OCI-LY7 (cell line): ENCODE measurements around the gene COLEC12. TPM values are rescaled to one million over a fixed set of nuclear protein-coding genes. Genes with fewer than 3 reads are reported as not detected.

Experiments used
- BruUV-seq: library from RNA; stranded (reverse); fragments of 400-500 nt; replicated peaks from 2 replicates; lab custom pipeline; 2021; lab: Mats Ljungman, UMichigan
- CTCF ChIA-PET: fragments of 300-600 bp; sonication (Branson Sonifier 250); formaldehyde crosslinking; loops from one replicate; lab custom pipeline; 2022; ENCODE audit warnings: antibody characterized with exemption; ENCODE audit not compliant: unreplicated experiment; lab: Charles Lee
- POLR2A ChIA-PET: fragments of 300-600 bp; sonication (Branson Sonifier 250); formaldehyde crosslinking; loops from one replicate; lab custom pipeline; 2022; ENCODE audit warnings: antibody characterized with exemption; lab: Charles Lee
- DNase-seq: peaks from one replicate; pipeline ENCODE4 v3.0.0-alpha.2; 2015; ENCODE audit warnings: low spot score
- H2AFZ ChIP-seq: fragments of 200-600 bp; sonication (generic), shearing (Covaris generic); 2 replicates; pipeline ENCODE4 v1.6.1; 2014; ENCODE audit warnings: mild to moderate bottlenecking, antibody characterized with exemption, low read length, moderate library complexity
- H3K27ac ChIP-seq: fragments of 200-600 bp; sonication (generic); 2 replicates; pipeline ENCODE4 v1.5.1; 2014; ENCODE audit warnings: mixed run types, low read depth, mild to moderate bottlenecking, moderate library complexity, low read length, inconsistent platforms; ENCODE audit not compliant: poor library complexity, severe bottlenecking
- H3K36me3 ChIP-seq: fragments of 200-600 bp; sonication (generic); 2 replicates; pipeline ENCODE4 v1.6.1; 2014; ENCODE audit warnings: mild to moderate bottlenecking, antibody characterized with exemption, low read length, moderate library complexity, mixed read lengths; ENCODE audit not compliant: insufficient read depth
- H3K4me1 ChIP-seq: fragments of 200-600 bp; sonication (generic); 2 replicates; pipeline ENCODE4 v1.5.1; 2014; ENCODE audit warnings: mild to moderate bottlenecking, low read length; ENCODE audit not compliant: insufficient read depth, poor library complexity, severe bottlenecking
- H3K4me2 ChIP-seq: fragments of 200-600 bp; sonication (generic); 2 replicates; pipeline ENCODE4 v1.6.1; 2014; ENCODE audit warnings: mild to moderate bottlenecking, low read length
- H3K4me3 ChIP-seq: fragments of 200-600 bp; sonication (generic); 2 replicates; pipeline ENCODE4 v1.5.1; 2014; ENCODE audit warnings: mild to moderate bottlenecking, low read depth, low read length; ENCODE audit not compliant: poor library complexity, severe bottlenecking
- H3K79me2 ChIP-seq: fragments of 200-600 bp; sonication (generic); 2 replicates; pipeline ENCODE4 v1.6.1; 2016; ENCODE audit warnings: low read depth, mild to moderate bottlenecking, low read length, moderate library complexity, mixed read lengths; ENCODE audit not compliant: insufficient read depth
- H3K9me2 ChIP-seq: fragments of 200-600 bp; sonication (generic); 2 replicates; pipeline ENCODE4 v1.6.1; 2016; ENCODE audit warnings: mild to moderate bottlenecking, low read length, mixed read lengths; ENCODE audit not compliant: insufficient read depth
- H3K9me3 ChIP-seq: fragments of 200-600 bp; sonication (generic); 2 replicates; pipeline ENCODE4 v1.6.1; 2014; ENCODE audit warnings: mild to moderate bottlenecking, mixed run types, low read length, mixed read lengths
- H4K20me1 ChIP-seq: fragments of 200-600 bp; sonication (generic); 2 replicates; pipeline ENCODE4 v1.6.1; 2014; ENCODE audit warnings: mild to moderate bottlenecking, antibody characterized with exemption, low read length, moderate library complexity, mixed read lengths; ENCODE audit not compliant: insufficient read depth
- EZH2phosphoT487 ChIP-seq: fragments of 200-600 bp; sonication (generic); IDR thresholded peaks from 2 replicates; pipeline ENCODE4 v1.6.1; 2018; ENCODE audit warnings: low read depth, borderline replicate concordance, mild to moderate bottlenecking, mixed run types, antibody characterized with exemption, low read length, moderate library complexity, mixed read lengths
- intact Hi-C: fragments of 100-400 bp; cut with micrococcal nuclease; formaldehyde crosslinking; loops from one replicate; pipeline ENCODE4 v1.10.0; 2022; ENCODE audit not compliant: unreplicated experiment
- total RNA-seq, 2 experiments: library from RNA; depleted of rRNA in 1 of 2; stranded (reverse); fragments of >200 nt in 1 of 2; shearing (Covaris generic) in 1 of 2; gene quantifications; 2 replicates each; pipeline ENCODE4 v1.2.3, GENCODE V29; 2014 to 2022
- TF ChIP-seq, protein P1 (sequence below): fragments of 200-600 bp; sonication (generic); conservative IDR thresholded peaks from 2 replicates; pipeline ENCODE4 v1.5.1; 2014; ENCODE audit warnings: mild to moderate bottlenecking, antibody characterized with exemption, low read length, moderate library complexity, mixed read lengths

The COLEC12 gene
- total RNA-seq, 2 experiments from 2014 or later: not detected

DNA sequence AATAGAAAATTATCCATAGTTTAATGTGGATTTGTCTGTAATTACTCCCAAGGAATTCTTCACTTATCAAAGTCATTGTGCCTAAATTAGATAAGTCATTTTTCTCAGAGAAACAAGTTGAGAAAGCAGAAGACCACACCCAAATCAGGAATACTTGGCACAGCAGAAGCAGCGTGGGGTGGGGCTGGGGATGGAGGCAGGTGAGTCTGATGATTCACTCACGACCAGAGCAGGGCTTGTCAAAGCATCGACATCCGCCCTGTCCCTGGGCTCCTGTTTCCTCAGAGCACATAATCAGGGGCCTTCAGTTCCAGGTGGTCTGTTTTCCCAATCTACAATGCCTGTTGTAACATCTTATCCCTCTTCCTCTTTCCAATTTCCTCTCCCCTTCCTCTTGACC is 31.5 kb upstream of the COLEC12 start:
- H3K36me3 ChIP-seq: no peaks in the 10 kb centered on the region
- ChIA-PET POLR2A (no interaction called here), CTCF (no interaction called here)
- H2AFZ ChIP-seq: no peak overlapping the region
- H3K4me2 ChIP-seq: no peak overlapping the region
- no peaks in the 10 kb centered on the region for H4K20me1 ChIP-seq
- no TSS peak for BruUV-seq
- no peaks in the 10 kb centered on the region for H3K9me2 ChIP-seq
- no peaks in the 10 kb centered on the region for H3K79me2 ChIP-seq
- TF ChIP-seq EZH2phosphoT487: no peak
- H3K4me1 ChIP-seq: no peaks in the 10 kb centered on the region
- intact Hi-C loops: no loop called here
- DNase-seq: no peak
- no peak overlapping the region for H3K4me3 ChIP-seq
- H3K27ac ChIP-seq: no peak overlapping the region
- H3K9me3 ChIP-seq: no peaks in the 10 kb centered on the region

DNA sequence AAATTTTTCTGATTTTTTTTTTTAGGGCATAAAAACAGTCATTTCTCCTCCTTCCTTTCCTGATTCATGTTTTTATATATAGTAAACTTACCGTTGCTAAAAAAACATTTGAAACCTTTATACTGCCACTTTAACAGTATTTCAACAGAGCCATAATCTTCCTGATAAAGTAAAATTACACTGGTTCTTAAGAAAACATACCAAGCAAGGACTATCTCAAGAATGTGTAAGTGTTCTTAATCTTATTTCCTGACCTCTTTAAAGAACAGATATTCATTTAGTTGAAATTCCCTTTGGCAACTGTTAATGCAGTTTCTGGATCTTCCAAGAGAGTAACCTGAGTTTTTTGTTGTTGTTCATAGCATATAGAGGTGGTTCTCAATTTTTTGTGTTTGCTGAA is 26.6 kb upstream of the COLEC12 start:
- TF ChIP-seq EZH2phosphoT487: no peak
- TF ChIP-seq, protein P1, sequence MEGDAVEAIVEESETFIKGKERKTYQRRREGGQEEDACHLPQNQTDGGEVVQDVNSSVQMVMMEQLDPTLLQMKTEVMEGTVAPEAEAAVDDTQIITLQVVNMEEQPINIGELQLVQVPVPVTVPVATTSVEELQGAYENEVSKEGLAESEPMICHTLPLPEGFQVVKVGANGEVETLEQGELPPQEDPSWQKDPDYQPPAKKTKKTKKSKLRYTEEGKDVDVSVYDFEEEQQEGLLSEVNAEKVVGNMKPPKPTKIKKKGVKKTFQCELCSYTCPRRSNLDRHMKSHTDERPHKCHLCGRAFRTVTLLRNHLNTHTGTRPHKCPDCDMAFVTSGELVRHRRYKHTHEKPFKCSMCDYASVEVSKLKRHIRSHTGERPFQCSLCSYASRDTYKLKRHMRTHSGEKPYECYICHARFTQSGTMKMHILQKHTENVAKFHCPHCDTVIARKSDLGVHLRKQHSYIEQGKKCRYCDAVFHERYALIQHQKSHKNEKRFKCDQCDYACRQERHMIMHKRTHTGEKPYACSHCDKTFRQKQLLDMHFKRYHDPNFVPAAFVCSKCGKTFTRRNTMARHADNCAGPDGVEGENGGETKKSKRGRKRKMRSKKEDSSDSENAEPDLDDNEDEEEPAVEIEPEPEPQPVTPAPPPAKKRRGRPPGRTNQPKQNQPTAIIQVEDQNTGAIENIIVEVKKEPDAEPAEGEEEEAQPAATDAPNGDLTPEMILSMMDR: no peak
- no peak for DNase-seq
- Histone ChIP-seq H4K20me1 (no peaks in the 10 kb centered on the region), H3K36me3 (no peaks in the 10 kb centered on the region), H3K9me3 (no peaks in the 10 kb centered on the region), H3K4me3 (no peak overlapping the region), H3K4me1 (no peaks in the 10 kb centered on the region), H3K27ac (no peak overlapping the region), H3K9me2 (no peaks in the 10 kb centered on the region), H3K79me2 (no peaks in the 10 kb centered on the region), H2AFZ (no peak overlapping the region), H3K4me2 (no peak overlapping the region)
- ChIA-PET CTCF (no interaction called here), POLR2A (no interaction called here)
- intact Hi-C loops: no loop called here
- no TSS peak for BruUV-seq

DNA sequence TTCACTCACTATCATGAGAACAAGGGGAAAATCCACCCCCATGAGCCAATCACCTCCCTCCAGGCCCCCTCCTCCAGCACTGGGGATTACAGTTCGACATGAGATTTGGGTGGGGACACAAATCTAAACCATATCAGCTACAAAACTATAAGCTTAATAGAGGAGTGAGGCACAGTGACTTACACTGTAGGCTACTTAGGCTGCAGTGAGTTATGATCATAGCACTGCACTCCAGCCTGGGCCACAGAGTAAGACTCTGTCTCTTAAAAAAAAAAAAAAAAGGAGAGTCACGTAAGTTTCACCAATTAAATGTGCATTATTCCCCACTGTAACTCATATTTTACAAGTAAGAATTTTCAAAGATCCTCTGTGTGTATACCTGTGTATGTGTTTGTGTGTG is 26.2 kb upstream of the COLEC12 start:
- BruUV-seq: no TSS peak
- TF ChIP-seq EZH2phosphoT487: no peak
- TF ChIP-seq, protein P1: no peak
- no peak overlapping the region for H3K4me2 ChIP-seq
- H3K79me2 ChIP-seq: no peaks in the 10 kb centered on the region
- H3K9me2 ChIP-seq: no peaks in the 10 kb centered on the region
- no peaks in the 10 kb centered on the region for H4K20me1 ChIP-seq
- H3K27ac ChIP-seq: no peak overlapping the region
- intact Hi-C loops: no loop called here
- no peaks in the 10 kb centered on the region for H3K4me1 ChIP-seq
- H2AFZ ChIP-seq: no peak overlapping the region
- H3K4me3 ChIP-seq: no peak overlapping the region
- CTCF ChIA-PET: no interaction called here
- POLR2A ChIA-PET: no interaction called here
- H3K9me3 ChIP-seq: no peaks in the 10 kb centered on the region
- no peaks in the 10 kb centered on the region for H3K36me3 ChIP-seq
- DNase-seq: no peak
